ENCODE data around the gene ZNF239.
"Not testable (repeated sequence)": the region's sequence is repeated elsewhere in the genome, so short reads cannot be mapped to it uniquely, and the experiment has no call there.

ZNF239 gene

GRCh38 chr10:43584051-43584450, 9.6 kb upstream of the ZNF239 start:
- in situ Hi-C loops (cut with MboI; ENCODE audit: low sequenced_read_pairs) = no loop called here

GRCh38 chr10:43576580-43576979, 2.2 kb upstream of the ZNF239 start:
- in situ Hi-C loops (cut with MboI; ENCODE audit: low sequenced_read_pairs) = no loop called here

GRCh38 chr10:43576062-43576461, 1.6 kb upstream of the ZNF239 start:
- in situ Hi-C loops (cut with MboI; ENCODE audit: low sequenced_read_pairs) = no loop called here

- in situ Hi-C loops (cut with MboI; ENCODE audit: low sequenced_read_pairs) = no loop called here
Observed at GRCh38 chr10:43574906-43575305, 490 bp upstream of the ZNF239 start.

GRCh38 chr10:43573250-43574000, 991 bp downstream of the ZNF239 start:
- in situ Hi-C loops (cut with MboI; ENCODE audit: low sequenced_read_pairs) = no loop called here

GRCh38 chr10:43570971-43571370, 3.4 kb downstream of the ZNF239 start:
- in situ Hi-C loops (cut with MboI; ENCODE audit: low sequenced_read_pairs) = no loop called here

- in situ Hi-C loops (cut with MboI; ENCODE audit: low sequenced_read_pairs) = no loop called here
Observed at GRCh38 chr10:43569681-43570080, 4.7 kb downstream of the ZNF239 start.

GRCh38 chr10:43557214-43557613, 17.2 kb downstream of the ZNF239 start:
- in situ Hi-C loops (cut with MboI; ENCODE audit: low sequenced_read_pairs) = no loop called here

- in situ Hi-C loops (cut with MboI; ENCODE audit: low sequenced_read_pairs) = not testable (repeated sequence)
Observed at GRCh38 chr10:43543746-43544145, 30.7 kb downstream of the ZNF239 start.

GRCh38 chr10:43524434-43525247, 49.8 kb downstream of the ZNF239 start:
- in situ Hi-C loops (cut with MboI; ENCODE audit: low sequenced_read_pairs) = no loop called here
